Uterus (tissue), 2 donors: ENCODE data around the gene BMPR1A.

Experiments
- POLR2A ChIP-seq, 2 donors: fragments of 450-650 bp; IDR thresholded peaks; one replicate each; pipeline ENCODE4 v1.6.1; 2016; ENCODE audit warnings: antibody characterized with exemption in 2 of 2, mild to moderate bottlenecking in 1 of 2, moderate library complexity in 1 of 2
- TF ChIP-seq, protein P1 (sequence below), 4 experiments: fragments of 200-600 bp in 2 of 4; fragments of 450-650 bp in 2 of 4; sonication (generic) in 2 of 4; IDR thresholded peaks; one replicate each; pipeline ENCODE4 v1.5.1; 2016 to 2019; ENCODE audit warnings: antibody characterized with exemption in 4 of 4, mild to moderate bottlenecking in 2 of 4, moderate library complexity in 1 of 4

GRCh38 chr10:86751477-86751876 lies 4.9 kb upstream of the BMPR1A start:
- TF ChIP-seq, protein P1, sequence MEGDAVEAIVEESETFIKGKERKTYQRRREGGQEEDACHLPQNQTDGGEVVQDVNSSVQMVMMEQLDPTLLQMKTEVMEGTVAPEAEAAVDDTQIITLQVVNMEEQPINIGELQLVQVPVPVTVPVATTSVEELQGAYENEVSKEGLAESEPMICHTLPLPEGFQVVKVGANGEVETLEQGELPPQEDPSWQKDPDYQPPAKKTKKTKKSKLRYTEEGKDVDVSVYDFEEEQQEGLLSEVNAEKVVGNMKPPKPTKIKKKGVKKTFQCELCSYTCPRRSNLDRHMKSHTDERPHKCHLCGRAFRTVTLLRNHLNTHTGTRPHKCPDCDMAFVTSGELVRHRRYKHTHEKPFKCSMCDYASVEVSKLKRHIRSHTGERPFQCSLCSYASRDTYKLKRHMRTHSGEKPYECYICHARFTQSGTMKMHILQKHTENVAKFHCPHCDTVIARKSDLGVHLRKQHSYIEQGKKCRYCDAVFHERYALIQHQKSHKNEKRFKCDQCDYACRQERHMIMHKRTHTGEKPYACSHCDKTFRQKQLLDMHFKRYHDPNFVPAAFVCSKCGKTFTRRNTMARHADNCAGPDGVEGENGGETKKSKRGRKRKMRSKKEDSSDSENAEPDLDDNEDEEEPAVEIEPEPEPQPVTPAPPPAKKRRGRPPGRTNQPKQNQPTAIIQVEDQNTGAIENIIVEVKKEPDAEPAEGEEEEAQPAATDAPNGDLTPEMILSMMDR (IDR thresholded peaks at IDR 0.05): no peak
- TF ChIP-seq POLR2A (IDR thresholded peaks at IDR 0.05): no peak
